Body of pancreas (tissue), 4 donors: ENCODE data around the gene ANAPC2.

Experiments
- CTCF ChIP-seq, 7 experiments: fragments of 450-650 bp in 4 of 7; fragments of 200-600 bp in 3 of 7; sonication (generic) in 3 of 7; IDR thresholded peaks; one replicate each; pipeline ENCODE4 v1.5.1; 2016 to 2019; ENCODE audit warnings: antibody characterized with exemption in 7 of 7
- POLR2A ChIP-seq, 3 donors: fragments of 450-650 bp; IDR thresholded peaks; one replicate each; pipeline ENCODE4 v1.6.1; 2016; ENCODE audit warnings: antibody characterized with exemption in 3 of 3, mild to moderate bottlenecking in 2 of 3

- no peak for TF ChIP-seq POLR2A (IDR thresholded peaks at IDR 0.05)
- no peak for TF ChIP-seq CTCF (IDR thresholded peaks at IDR 0.05)
Measured at GRCh38 chr9:137221506-137222111, 33.2 kb upstream of the ANAPC2 start.
